WI38 (cell line): Measurements from ENCODE around the gene CDK6.

ENCODE experiments used
- H3K4me3 ChIP-seq: 2 replicates; pipeline ENCODE4 v1.5.1; 2011; ENCODE audit warnings: low read depth, mild to moderate bottlenecking, control low read depth, low read length
- TF ChIP-seq, protein P1 (sequence below): IDR thresholded peaks from 2 replicates; pipeline ENCODE4 v1.5.1; 2012; ENCODE audit warnings: low read depth, mild to moderate bottlenecking, control low read depth, low read length

CDK6 gene

DNA sequence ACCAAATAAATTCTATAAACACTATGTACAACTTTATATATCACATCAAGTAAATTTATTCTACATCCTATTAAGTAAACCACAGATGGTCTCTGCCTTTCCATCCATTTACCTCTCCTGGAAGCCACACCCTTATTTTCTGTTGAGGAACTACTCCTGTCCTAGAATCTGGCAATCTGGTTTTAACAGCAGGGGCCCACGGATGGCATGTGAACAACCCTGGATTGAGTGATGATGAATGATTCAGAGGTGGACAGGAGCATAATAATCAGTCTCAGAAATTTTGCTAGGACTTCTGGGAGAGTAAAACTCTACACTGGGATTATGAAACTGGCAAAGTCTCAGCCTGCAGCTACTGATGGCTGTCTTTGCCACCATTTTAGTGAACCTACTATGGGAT, 54.1 kb downstream of the CDK6 start:
- no peak overlapping the region for H3K4me3 ChIP-seq
- TF ChIP-seq, protein P1, sequence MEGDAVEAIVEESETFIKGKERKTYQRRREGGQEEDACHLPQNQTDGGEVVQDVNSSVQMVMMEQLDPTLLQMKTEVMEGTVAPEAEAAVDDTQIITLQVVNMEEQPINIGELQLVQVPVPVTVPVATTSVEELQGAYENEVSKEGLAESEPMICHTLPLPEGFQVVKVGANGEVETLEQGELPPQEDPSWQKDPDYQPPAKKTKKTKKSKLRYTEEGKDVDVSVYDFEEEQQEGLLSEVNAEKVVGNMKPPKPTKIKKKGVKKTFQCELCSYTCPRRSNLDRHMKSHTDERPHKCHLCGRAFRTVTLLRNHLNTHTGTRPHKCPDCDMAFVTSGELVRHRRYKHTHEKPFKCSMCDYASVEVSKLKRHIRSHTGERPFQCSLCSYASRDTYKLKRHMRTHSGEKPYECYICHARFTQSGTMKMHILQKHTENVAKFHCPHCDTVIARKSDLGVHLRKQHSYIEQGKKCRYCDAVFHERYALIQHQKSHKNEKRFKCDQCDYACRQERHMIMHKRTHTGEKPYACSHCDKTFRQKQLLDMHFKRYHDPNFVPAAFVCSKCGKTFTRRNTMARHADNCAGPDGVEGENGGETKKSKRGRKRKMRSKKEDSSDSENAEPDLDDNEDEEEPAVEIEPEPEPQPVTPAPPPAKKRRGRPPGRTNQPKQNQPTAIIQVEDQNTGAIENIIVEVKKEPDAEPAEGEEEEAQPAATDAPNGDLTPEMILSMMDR, result no peak

DNA sequence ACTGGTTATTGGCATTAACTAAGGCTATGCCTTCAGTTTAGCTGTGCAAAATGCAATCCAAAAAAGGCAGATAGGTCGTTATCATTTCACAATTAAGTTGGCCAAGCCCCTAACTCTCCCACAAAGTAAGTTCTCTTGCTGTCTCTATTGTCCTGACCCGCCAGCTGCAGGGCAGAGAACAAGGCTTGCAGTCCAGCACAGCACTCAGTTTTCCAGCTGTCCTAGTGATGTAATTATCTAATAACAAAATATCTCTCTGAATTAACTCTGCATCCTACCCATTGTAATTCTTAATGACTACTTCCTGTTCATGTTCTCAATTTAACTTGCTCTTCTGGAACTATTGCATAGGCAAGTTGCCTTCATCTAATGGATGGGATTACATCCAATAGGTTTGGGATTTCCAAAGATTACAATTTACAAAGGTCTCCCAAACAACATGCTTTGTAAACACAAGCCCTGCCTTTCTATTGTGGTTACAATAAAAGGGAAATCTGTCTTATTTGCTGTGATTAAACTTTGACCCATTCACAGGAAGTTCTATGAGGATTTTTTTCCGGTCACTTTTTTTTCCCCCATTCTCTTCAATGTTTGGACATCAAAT, 55.2 kb downstream of the CDK6 start:
- TF ChIP-seq, protein P1, result no peak
- H3K4me3 ChIP-seq, result no peak overlapping the region

DNA sequence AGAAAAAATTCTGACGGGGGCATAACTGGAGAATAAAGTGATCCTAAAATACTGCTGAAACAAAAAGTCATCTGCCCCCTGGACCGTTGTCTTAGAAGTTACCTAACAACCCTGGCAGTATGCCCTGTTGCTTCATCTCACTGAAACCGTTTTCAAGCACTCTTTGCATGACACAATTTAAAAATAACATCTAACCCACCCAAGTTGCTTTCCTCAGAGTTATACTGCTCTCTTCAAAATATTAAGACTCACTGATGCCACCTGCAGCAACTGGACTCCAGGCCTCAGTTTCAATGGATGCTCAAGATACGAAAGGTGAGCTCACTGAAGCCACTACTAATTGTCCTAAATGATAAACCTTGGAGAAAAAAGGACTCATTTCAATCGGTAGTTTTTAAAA, 57.4 kb downstream of the CDK6 start:
- no peak overlapping the region for H3K4me3 ChIP-seq
- TF ChIP-seq, protein P1, result no peak

DNA sequence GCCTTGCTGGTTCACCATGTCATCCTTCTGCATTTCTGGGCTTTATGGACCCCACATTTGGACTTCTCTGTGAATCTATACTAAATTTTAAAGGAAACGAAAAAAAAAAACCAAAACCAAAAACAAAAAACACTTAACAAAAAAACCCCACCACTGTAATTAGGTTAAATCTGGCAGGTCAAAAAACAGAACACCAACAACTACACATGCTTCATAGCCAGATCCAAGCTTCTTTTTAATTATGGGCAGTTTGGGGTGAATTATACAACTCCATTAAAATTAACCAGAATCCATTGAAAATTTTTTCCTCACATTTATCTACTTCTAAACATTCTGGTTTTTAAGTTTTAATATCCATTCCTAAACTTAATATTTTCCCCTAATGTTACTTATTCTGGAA, 58.4 kb downstream of the CDK6 start:
- H3K4me3 ChIP-seq, result no peak overlapping the region
- TF ChIP-seq, protein P1, result no peak

DNA sequence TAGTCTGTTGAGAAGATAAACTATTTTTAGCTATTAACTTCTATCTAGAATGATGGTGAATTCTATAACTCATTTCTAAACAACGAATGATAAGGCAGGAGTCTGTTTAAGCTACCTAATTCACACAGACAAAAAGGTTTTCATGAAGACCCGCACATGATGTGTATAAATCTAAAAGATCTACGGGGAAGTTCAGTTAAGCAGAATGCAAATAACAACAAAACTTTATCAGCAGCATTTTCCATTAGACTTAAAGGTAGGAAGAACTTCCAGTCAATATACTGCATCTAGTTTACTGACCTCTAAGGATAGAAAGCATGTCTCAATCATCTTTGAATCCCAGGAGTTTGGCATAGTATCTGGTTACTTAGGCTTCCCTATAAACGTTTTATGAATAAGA, 62.6 kb downstream of the CDK6 start:
- H3K4me3 ChIP-seq, result no peak overlapping the region
- TF ChIP-seq, protein P1, result no peak

DNA sequence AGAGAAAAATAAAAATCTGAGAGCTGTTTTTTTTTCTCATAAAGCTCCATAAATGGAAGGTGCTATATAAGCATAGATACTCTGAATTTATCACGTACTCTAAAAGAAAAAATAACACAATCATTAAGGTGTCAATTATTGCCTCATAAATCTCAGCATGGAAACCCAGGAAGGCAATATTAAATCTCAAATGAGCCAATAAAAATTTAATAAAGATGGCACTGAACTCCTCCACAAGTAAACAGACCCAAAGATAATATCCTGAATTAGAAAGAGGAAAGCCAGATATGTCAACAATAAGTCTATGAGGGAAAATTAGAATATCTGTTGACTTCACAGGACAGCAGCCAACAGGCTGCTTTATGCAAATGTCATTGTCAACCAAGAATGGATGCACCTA, 66.5 kb downstream of the CDK6 start:
- TF ChIP-seq, protein P1, result no peak
- no peak overlapping the region for H3K4me3 ChIP-seq

DNA sequence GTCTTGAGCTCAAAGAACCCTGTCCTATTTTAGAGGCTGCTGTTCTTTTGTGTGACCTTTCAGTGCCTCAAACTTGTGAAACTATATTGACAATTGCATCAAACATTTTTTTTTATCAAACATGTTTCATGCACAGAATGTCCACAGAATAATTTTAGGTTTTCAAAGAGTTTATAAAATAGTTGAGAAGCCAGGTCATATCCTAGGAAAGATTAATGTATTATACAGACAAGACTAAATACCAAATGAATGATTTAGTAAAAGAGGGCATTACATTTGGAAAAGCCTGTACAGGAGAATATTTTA, 67.0 kb downstream of the CDK6 start:
- TF ChIP-seq, protein P1, result no peak
- no peak overlapping the region for H3K4me3 ChIP-seq
